Fibroblast of lung (primary cell): ENCODE results near the gene NKX3-2.

ENCODE experiments used
- EZH2 ChIP-seq: IDR thresholded peaks from 2 replicates; pipeline ENCODE4 v1.5.1; 2012; ENCODE audit warnings: low read length, control low read depth, mild to moderate bottlenecking; ENCODE audit errors: missing control alignments
- TF ChIP-seq, protein P1 (sequence below), 2 donors: IDR thresholded peaks in 1 of 2; conservative IDR thresholded peaks in 1 of 2; 1 replicate in 1 of 2; 2 replicates in 1 of 2; pipeline ENCODE4 v1.5.1; 2011 to 2012; ENCODE audit warnings: low read length in 2 of 2, control low read depth in 1 of 2, inconsistent platforms in 1 of 2, low read depth in 1 of 2, mild to moderate bottlenecking in 1 of 2

- TF ChIP-seq, protein P1, sequence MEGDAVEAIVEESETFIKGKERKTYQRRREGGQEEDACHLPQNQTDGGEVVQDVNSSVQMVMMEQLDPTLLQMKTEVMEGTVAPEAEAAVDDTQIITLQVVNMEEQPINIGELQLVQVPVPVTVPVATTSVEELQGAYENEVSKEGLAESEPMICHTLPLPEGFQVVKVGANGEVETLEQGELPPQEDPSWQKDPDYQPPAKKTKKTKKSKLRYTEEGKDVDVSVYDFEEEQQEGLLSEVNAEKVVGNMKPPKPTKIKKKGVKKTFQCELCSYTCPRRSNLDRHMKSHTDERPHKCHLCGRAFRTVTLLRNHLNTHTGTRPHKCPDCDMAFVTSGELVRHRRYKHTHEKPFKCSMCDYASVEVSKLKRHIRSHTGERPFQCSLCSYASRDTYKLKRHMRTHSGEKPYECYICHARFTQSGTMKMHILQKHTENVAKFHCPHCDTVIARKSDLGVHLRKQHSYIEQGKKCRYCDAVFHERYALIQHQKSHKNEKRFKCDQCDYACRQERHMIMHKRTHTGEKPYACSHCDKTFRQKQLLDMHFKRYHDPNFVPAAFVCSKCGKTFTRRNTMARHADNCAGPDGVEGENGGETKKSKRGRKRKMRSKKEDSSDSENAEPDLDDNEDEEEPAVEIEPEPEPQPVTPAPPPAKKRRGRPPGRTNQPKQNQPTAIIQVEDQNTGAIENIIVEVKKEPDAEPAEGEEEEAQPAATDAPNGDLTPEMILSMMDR (conservative IDR thresholded peaks at IDR 0.05 in 1 of 2, IDR thresholded peaks at IDR 0.05 in 1 of 2; ENCODE audit: low read depth in 1 of 2, low read length in 2 of 2) = no peak
- TF ChIP-seq EZH2 = no peak
These were observed 35.7 kb upstream of the NKX3-2 start for GRCh38 chr4:13580036-13580435.
